Measurements from ENCODE around the gene HS1BP3. TPM values are rescaled to one million over a fixed set of nuclear protein-coding genes. Genes with fewer than 3 reads are reported as not detected.
A peak's percentile ranks its signal among the peaks of the same experiment; 100 is the strongest.

The HS1BP3 gene
- total and polyA plus RNA-seq, 8 donors: 13.8 to 105 (median 23.3) TPM

- TF ChIP-seq POLR2A (IDR thresholded peaks at IDR 0.05) (no peak), EP300 (IDR thresholded peaks at IDR 0.05) (no peak), POLR2AphosphoS5 (IDR thresholded peaks at IDR 0.05) (no peak), CTCF (IDR thresholded peaks at IDR 0.05) (no peak)
- DNase-seq: no peak
- intact Hi-C loops (cut with DNase I; ENCODE audit: low total_unique reads): no loop called here
- Histone ChIP-seq H3K27ac (peak overlapping the region in 3 of 5 donors; percentile 43 to 58 (median 44)), H3K4me1 (peaks cover 29 to 54% (median 39%) of the 10 kb centered on the region in 4 donors), H3K27me3 (peaks cover 23 to 55% (median 46%) of the 10 kb centered on the region in 3 donors), H3K9me3 (peaks cover 0 to 8% (median 0%) of the 10 kb centered on the region in 4 donors), H3K4me3 (no peak overlapping the region), H3K36me3 (no peaks in the 10 kb centered on the region)
- 75 to 81% (median 76%) methylated on average over 11 of the region's 11 CpGs for WGBS, 5 donors
Observed at GRCh38 chr2:20674309-20674965, 23.5 kb upstream of the HS1BP3 start.

GRCh38 chr2:20673686-20674308 lies 22.9 kb upstream of the HS1BP3 start:
- DNase-seq: no peak
- WGBS, 5 donors: 70 to 82% (median 76%) methylated on average over 5 of the region's 5 CpGs

GRCh38 chr2:20672201-20672951 lies 21.5 kb upstream of the HS1BP3 start:
- Histone ChIP-seq H3K4me3 (peak overlapping the region in 1 of 4 donors; percentile 2), H3K36me3 (no peaks in the 10 kb centered on the region), H3K27ac (no peak overlapping the region), H3K27me3 (peaks cover 23 to 76% (median 67%) of the 10 kb centered on the region in 3 donors), H3K4me1 (peaks cover 32 to 63% (median 44%) of the 10 kb centered on the region in 4 donors), H3K9me3 (peaks cover 0 to 8% (median 0%) of the 10 kb centered on the region in 4 donors)
- intact Hi-C loops (cut with DNase I; ENCODE audit: low total_unique reads): no loop called here
- 23 to 34% (median 29%) methylated on average over 13 to 18 of the region's 18 CpGs for WGBS, 5 donors
- TF ChIP-seq CTCF (IDR thresholded peaks at IDR 0.05) (no peak), POLR2A (IDR thresholded peaks at IDR 0.05) (no peak), POLR2AphosphoS5 (IDR thresholded peaks at IDR 0.05) (no peak), EP300 (IDR thresholded peaks at IDR 0.05) (no peak)
- peak in 1 of 2 donors; percentile 60 for DNase-seq

More at GRCh38 chr2:20673686-20674308, 22.9 kb upstream of the HS1BP3 start:
- H3K4me3 ChIP-seq: no peak overlapping the region
- H3K27me3 ChIP-seq: peaks cover 23 to 62% (median 53%) of the 10 kb centered on the region in 3 donors
- intact Hi-C loops (cut with DNase I; ENCODE audit: low total_unique reads): no loop called here
- no peak overlapping the region for H3K27ac ChIP-seq
- H3K9me3 ChIP-seq: peaks cover 0 to 8% (median 0%) of the 10 kb centered on the region in 4 donors
- no peak for TF ChIP-seq CTCF (IDR thresholded peaks at IDR 0.05)
- no peak for TF ChIP-seq EP300 (IDR thresholded peaks at IDR 0.05)
- no peak for TF ChIP-seq POLR2A (IDR thresholded peaks at IDR 0.05)
- TF ChIP-seq POLR2AphosphoS5 (IDR thresholded peaks at IDR 0.05): no peak
- no peaks in the 10 kb centered on the region for H3K36me3 ChIP-seq
- peaks cover 29 to 56% (median 39%) of the 10 kb centered on the region in 4 donors for H3K4me1 ChIP-seq

GRCh38 chr2:20671736-20672080 lies 20.8 kb upstream of the HS1BP3 start:
- 13 to 22% (median 22%) methylated on average over 13 of the region's 13 CpGs for WGBS, 5 donors
- Histone ChIP-seq H3K4me3 (no peak overlapping the region), H3K27ac (no peak overlapping the region), H3K27me3 (peaks cover 26 to 82% (median 71%) of the 10 kb centered on the region in 3 donors), H3K4me1 (peaks cover 35 to 65% (median 48%) of the 10 kb centered on the region in 4 donors), H3K36me3 (no peaks in the 10 kb centered on the region), H3K9me3 (peaks cover 0 to 8% (median 0%) of the 10 kb centered on the region in 4 donors)
- no peak for DNase-seq
- intact Hi-C loops (cut with DNase I; ENCODE audit: low total_unique reads): no loop called here
- TF ChIP-seq POLR2AphosphoS5 (IDR thresholded peaks at IDR 0.05) (no peak), CTCF (IDR thresholded peaks at IDR 0.05) (no peak), EP300 (IDR thresholded peaks at IDR 0.05) (no peak), POLR2A (IDR thresholded peaks at IDR 0.05) (no peak)
